T-helper 1 cell treated with Interleukin-12 subunit alpha and Interleukin-12 subunit beta and Interleukin-4 antibody, amounts not matched to agents 30 μg/mL and 1 μg/mL, for 36 hours (primary cell): Measurements from ENCODE around the gene ASB14.

ENCODE experiments used
- H3K27ac Mint-ChIP-seq: one replicate; pipeline ENCODE4 v1.8.0; 2021; ENCODE audit warnings: mild to moderate bottlenecking, mixed read lengths
- H3K27me3 Mint-ChIP-seq: one replicate; pipeline ENCODE4 v1.8.0; 2021; ENCODE audit warnings: low read depth, mixed read lengths
- H3K36me3 Mint-ChIP-seq: one replicate; pipeline ENCODE4 v1.8.0; 2021; ENCODE audit warnings: low read depth, mixed read lengths
- H3K4me1 Mint-ChIP-seq: one replicate; pipeline ENCODE4 v1.8.0; 2021; ENCODE audit warnings: low read depth, mixed read lengths
- H3K4me3 Mint-ChIP-seq: one replicate; pipeline ENCODE4 v1.8.0; 2021; ENCODE audit warnings: mild to moderate bottlenecking, moderate library complexity, mixed read lengths
- H3K9me3 Mint-ChIP-seq: one replicate; pipeline ENCODE4 v1.8.0; 2021; ENCODE audit warnings: mixed read lengths

ASB14 gene

GRCh38 chr3:57227930-57228751 is 64.3 kb downstream of the ASB14 start:
- H3K36me3 Mint-ChIP-seq, result peaks cover 2% of the 10 kb centered on the region

DNA sequence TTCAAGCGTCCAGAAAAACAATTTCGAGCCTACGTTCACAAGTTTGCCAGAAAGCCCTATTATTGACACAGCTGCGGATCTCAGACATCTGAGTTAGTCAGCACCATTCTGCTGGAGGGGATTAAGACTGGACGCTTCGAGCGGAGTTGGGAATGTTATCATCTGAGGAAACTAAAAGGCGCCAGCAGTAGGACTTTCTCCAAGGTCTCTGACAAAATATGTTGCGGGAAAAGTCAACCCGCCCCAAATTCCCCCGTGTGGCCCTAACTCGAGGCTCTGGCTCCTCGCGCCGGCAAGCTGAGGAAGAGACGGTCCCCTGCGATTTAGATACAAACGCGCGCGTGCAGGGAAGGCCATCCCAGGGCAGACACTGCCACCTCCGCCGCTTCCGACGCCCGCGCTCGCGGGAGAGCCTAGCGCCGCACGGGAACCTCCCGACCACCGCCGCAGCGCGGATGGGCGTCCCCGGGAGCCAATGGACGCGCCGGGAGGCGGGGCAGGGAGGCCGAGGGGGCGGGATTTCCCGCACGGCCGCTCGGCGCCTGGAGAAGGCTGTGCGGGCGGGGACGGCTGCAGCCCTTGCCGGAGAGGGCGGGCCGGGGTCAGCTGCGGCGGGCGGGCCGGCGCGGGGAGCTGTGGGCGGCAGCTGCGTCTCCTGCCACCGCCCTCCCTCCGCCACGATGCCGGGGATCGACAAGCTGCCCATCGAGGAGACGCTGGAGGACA is 65.1 kb downstream of the ASB14 start, which contains the start of gene APPL1:
TSS of gene APPL1 (plus strand) at position 526 of the 726 bp plus-strand sequence. CDS start at position 681, 155 bp downstream.
- Mint-ChIP-seq H3K27ac (peak within 1 kb of the TSS; percentile 84), H3K36me3 (peaks cover 2% of the 10 kb centered on the region), H3K27me3 (no peaks in the 10 kb centered on the region), H3K4me3 (peak within 1 kb of the TSS; percentile 93), H3K4me1 (peaks cover 23% of the 10 kb centered on the region), H3K9me3 (no peaks in the 10 kb centered on the region)

More at GRCh38 chr3:57227930-57228751, 64.3 kb downstream of the ASB14 start:
- Mint-ChIP-seq H3K27ac (peak overlapping the region; percentile 84), H3K27me3 (no peaks in the 10 kb centered on the region), H3K4me1 (peaks cover 24% of the 10 kb centered on the region), H3K9me3 (no peaks in the 10 kb centered on the region), H3K4me3 (peak overlapping the region; percentile 93)

DNA sequence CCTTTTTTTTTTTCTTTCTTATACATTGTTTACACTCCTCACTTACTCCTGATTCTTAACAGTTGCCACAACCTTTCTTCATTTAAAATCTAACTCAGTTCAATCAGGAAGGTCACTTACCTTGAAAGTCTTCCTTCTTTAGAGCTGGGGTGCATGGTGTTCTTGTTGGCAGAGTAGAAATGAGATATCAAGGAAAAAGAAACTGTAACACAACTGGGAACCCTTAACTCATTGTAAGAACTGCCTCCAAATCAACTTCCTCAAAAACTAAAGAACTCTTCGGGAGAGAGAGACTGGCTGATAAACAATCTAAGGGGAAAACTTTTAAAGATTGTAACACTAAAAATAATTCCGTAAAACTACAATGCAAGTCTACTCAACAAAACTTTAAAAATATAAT is 66.3 kb downstream of the ASB14 start:
- Mint-ChIP-seq H3K27ac (no peak overlapping the region), H3K9me3 (no peaks in the 10 kb centered on the region), H3K4me3 (peak overlapping the region; percentile 6), H3K27me3 (no peaks in the 10 kb centered on the region), H3K4me1 (peaks cover 23% of the 10 kb centered on the region), H3K36me3 (peaks cover 2% of the 10 kb centered on the region)

- H3K27ac Mint-ChIP-seq, result no peak overlapping the region
- no peak overlapping the region for H3K4me3 Mint-ChIP-seq
- H3K36me3 Mint-ChIP-seq, result peaks cover 2% of the 10 kb centered on the region
- peaks cover 19% of the 10 kb centered on the region for H3K4me1 Mint-ChIP-seq
- no peaks in the 10 kb centered on the region for H3K27me3 Mint-ChIP-seq
- no peaks in the 10 kb centered on the region for H3K9me3 Mint-ChIP-seq
Observed at GRCh38 chr3:57224856-57225255, 67.6 kb downstream of the ASB14 start.

- Mint-ChIP-seq H3K4me1 (peaks cover 7% of the 10 kb centered on the region), H3K9me3 (no peaks in the 10 kb centered on the region), H3K27ac (no peak overlapping the region), H3K27me3 (peaks cover 11% of the 10 kb centered on the region), H3K4me3 (no peak overlapping the region), H3K36me3 (no peaks in the 10 kb centered on the region)
Observed at GRCh38 chr3:57221883-57222282, 70.6 kb downstream of the ASB14 start.
